GM21786 (cell line): ENCODE measurements around the gene LRP1.

ENCODE experiments used
- ATAC-seq: cut with Tn5 transposase; IDR thresholded peaks from one replicate; pipeline ENCODE4 v1.9.1; 2021; ENCODE audit not compliant: unreplicated experiment

LRP1 gene

GRCh38 chr12:57093415-57094207 is 34.7 kb upstream of the LRP1 start:
- ATAC-seq = peak; percentile 32

- ATAC-seq = no peak
Measured at GRCh38 chr12:57094208-57095160, 33.8 kb upstream of the LRP1 start.

- ATAC-seq = no peak
Measured at GRCh38 chr12:57095440-57095839, 32.8 kb upstream of the LRP1 start.

- no peak for ATAC-seq
Measured at GRCh38 chr12:57096099-57096572, 32.1 kb upstream of the LRP1 start.

- no peak for ATAC-seq
Measured at GRCh38 chr12:57096748-57097553, 31.3 kb upstream of the LRP1 start.

- no peak for ATAC-seq
Measured at GRCh38 chr12:57097554-57097835, 30.8 kb upstream of the LRP1 start.

- no peak for ATAC-seq
Measured at GRCh38 chr12:57098546-57098945, 29.7 kb upstream of the LRP1 start.

- no peak for ATAC-seq
Measured at GRCh38 chr12:57099047-57099714, 29.1 kb upstream of the LRP1 start.

- ATAC-seq = no peak
Measured at GRCh38 chr12:57099766-57100165, 28.5 kb upstream of the LRP1 start.

- no peak for ATAC-seq
Measured at GRCh38 chr12:57101892-57102695, 26.2 kb upstream of the LRP1 start.

GRCh38 chr12:57103856-57104255 is 24.4 kb upstream of the LRP1 start:
- ATAC-seq = no peak

GRCh38 chr12:57104292-57104910 is 23.9 kb upstream of the LRP1 start:
- ATAC-seq = no peak

GRCh38 chr12:57105011-57105753 is 23.1 kb upstream of the LRP1 start:
- ATAC-seq = no peak

GRCh38 chr12:57106021-57106708 is 22.1 kb upstream of the LRP1 start:
- ATAC-seq = no peak

- ATAC-seq = no peak
Measured at GRCh38 chr12:57107456-57108155, 20.7 kb upstream of the LRP1 start.

- no peak for ATAC-seq
Measured at GRCh38 chr12:57109207-57110103, 18.8 kb upstream of the LRP1 start.
